Activated CD4-positive, CD25-positive, alpha-beta regulatory T cell treated with anti-CD3 and anti-CD28 coated beads, Interleukin-2, amount 50 U/mL, for 24 hours (primary cell): Measurements from ENCODE around the gene STX8.
"Not testable (repeated sequence)": the region's sequence is repeated elsewhere in the genome, so short reads cannot be mapped to it uniquely, and the experiment has no call there.

Experiments used
- ATAC-seq, 2 donors: fragments of 150-1000 bp; cut with Tn5 transposase; one replicate each; pipeline ENCODE4 v1.10.0; 2021; ENCODE audit warnings: mild to moderate bottlenecking in 1 of 2, moderate library complexity in 1 of 2

Gene STX8

GRCh38 chr17:9554715-9555114, 20.9 kb downstream of the STX8 start:
- ATAC-seq = not testable (repeated sequence)

DNA sequence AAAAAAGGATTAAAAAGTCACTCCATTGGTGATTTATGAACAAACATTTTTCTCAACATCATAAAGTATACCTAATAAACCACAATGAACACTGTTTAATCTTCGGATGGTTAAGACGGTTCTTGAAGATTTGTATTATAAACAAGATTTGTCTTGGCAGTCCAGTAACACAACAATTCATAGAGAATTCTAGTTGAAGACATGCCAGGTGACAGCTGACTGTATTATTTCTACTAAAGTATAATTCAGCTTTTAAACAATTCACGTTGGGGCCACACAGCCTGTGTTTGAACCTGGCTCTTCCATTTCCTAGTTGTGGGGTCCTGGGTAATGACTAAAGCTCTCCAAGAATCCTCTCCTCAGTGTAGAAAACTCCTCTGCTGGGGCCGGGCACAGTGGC, 22.0 kb downstream of the STX8 start:
- no peak for ATAC-seq

GRCh38 chr17:9553181-9553580, 22.4 kb downstream of the STX8 start:
- no peak for ATAC-seq

DNA sequence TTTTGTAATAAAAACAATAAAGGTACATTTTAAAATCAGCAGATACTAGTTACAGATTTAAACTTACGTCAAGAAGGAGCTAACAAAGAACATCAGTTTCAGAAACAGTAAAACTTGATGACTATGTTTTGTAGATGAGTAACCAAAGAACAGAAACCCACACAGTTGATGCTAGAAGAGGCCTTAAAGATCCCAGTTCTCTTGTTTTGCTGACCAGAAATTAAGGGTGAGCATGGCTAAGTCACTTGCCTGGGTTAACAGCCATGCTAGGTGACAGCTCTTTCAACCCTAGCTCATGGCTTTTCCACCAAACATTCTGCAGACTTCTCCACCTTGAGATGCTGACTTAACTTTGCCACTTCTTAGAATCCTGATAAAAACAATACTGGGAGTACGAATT, 26.4 kb downstream of the STX8 start:
- ATAC-seq = no peak

DNA sequence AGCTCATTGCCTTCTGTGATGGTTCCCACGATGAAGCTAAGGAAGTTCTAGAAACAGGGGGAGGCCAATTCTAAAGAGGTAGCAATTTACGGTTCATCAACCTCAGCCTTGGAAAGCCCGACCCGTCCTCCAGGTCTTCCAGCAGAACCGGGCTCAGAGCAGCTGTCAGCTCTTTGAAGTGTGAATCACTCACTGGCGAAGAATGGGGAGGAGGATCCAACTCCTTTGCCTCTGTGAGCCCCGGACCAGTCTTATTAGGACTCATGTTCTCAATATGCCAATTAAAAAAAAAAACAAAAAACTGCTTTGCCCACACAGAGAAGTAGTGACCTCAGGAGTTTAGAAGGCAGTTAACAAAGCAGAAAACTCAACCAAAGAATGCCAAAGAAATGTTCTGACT, 31.4 kb downstream of the STX8 start:
- ATAC-seq = no peak

- ATAC-seq = no peak
Measured at GRCh38 chr17:9541718-9542117, 33.9 kb downstream of the STX8 start.

DNA sequence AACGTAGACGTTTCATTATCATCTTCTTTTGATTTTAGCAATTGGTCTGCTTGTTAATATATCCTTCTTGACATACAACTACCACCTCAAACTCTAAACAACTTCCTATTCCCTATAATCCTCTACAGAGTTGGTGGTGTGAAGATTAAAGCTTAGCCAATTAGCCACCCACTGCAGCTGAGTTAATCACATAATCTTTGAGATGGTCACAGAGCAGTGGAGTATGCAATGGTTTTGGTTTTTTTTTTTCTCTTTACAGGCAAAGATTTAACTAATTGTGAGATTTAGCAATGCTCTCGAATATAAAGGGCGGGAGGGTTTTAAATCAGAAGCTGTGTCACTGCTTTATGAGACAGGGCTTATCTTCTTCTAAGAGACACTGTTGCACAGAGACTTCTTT, 37.0 kb downstream of the STX8 start:
- no peak for ATAC-seq

- ATAC-seq = no peak
Measured at GRCh38 chr17:9537177-9537776, 38.3 kb downstream of the STX8 start.

DNA sequence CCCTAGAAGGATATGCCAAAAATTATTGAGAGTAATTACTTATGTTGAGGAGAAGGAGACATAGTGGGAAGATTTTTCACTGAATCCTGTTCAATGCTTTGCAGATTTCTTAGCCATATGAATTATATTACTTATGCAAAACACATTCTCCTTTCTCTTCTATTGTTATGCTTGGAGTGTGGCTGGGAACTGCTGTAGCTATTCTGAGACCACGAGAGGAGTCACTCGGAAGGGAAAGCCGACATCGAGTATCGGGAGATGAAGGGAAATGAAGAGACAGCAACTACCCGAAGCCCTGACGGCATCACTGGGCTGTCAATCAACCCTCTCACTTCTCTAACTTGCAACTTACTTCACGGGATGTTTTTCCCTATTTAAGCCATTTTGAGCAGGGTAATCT, 39.6 kb downstream of the STX8 start:
- ATAC-seq = no peak

DNA sequence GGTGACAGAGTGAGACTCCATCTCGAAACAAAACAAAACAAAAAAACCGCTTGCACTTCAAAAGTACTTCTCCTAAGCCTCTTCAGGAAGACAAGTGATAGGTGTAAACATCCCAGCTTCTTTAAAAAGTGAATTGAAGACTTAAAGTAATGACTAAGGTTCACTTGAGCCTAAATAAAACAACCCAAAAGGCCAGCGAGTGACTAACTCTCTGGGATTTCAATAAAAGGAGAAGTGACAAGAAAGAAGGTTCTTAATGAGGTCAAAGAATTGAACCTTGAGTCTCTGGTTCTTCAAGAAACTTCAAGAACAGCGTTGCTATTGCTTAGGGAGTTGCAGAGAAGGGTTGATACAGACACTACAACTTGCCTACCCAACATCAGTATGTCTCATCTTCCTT, 42.2 kb downstream of the STX8 start:
- ATAC-seq = no peak

GRCh38 chr17:9532715-9533114, 42.9 kb downstream of the STX8 start:
- ATAC-seq = no peak

GRCh38 chr17:9531034-9531433, 44.6 kb downstream of the STX8 start:
- ATAC-seq = no peak

GRCh38 chr17:9529033-9529700, 46.5 kb downstream of the STX8 start:
- peak; percentile 88 to 89 for ATAC-seq

GRCh38 chr17:9527788-9528187, 47.8 kb downstream of the STX8 start:
- no peak for ATAC-seq

DNA sequence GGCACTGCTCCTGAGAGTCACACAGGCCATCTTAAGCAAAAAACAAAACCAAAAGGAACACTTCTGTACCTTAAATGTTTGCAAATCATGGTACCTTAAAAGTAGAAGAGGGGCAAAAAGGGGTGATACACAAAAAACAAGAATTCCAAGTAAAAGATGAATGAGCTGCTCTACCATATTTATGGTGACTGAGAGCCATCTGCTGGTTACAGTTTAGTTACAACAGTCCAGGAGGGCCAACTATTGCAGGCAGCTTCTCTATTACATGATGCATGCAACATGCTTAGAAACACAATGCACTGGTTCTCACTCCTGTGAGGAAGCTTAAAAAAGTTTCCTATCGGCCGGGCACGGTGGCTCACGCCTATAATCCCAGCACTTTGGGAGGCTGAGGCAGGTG, 53.5 kb downstream of the STX8 start:
- ATAC-seq = no peak

- ATAC-seq = no peak
Measured at GRCh38 chr17:9521062-9521461, 54.6 kb downstream of the STX8 start.

DNA sequence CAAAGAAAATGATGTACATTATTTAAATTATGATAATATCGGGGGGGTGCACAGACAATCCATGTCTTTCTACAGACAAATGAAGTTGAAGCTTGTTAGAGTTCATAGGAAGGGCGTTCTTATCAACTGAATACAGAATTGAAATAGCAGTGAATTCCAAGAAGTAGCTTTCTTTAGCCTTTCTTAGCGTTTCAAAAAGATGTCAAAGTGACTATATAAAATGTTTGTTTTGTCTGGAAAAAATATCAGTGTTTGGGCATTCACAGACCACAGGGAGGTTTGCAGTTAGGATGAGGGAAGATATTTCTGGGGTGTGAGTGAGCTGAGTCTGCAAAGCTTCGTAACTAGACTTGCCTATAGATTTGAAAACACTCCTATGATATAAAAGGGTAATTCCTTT, 55.0 kb downstream of the STX8 start:
- no peak for ATAC-seq

DNA sequence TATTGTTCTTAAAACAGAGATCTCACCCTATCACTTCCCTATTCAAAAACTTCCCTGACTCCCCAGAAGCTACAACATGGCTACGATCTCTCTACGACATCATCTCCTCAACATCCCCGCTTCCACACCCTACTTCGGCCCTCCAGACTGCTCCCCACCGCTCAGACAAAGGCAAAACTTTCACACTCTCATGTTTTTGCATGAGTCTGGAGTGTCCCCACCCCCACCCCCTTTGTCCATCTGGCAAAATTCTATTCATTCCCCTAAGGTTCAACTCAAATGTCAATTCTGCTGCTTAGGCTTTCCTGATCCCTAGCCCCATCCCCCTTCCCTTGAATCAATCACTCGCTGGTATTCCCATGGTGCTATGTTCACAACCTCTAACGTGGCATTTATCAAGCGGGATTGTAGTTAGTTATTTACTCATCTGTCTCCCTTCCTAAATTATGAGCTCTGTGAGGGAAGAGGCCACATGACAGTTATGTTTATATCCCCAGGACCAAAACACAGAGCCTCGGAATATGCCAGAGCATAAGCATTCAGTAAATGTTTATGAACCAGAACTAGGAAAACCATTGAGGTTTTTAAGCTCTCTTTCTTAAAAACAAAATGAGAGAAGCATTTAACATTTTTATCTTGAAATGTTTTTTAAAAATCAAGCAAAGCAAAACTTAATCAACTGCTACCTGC, 55.9 kb downstream of the STX8 start:
- no peak for ATAC-seq

DNA sequence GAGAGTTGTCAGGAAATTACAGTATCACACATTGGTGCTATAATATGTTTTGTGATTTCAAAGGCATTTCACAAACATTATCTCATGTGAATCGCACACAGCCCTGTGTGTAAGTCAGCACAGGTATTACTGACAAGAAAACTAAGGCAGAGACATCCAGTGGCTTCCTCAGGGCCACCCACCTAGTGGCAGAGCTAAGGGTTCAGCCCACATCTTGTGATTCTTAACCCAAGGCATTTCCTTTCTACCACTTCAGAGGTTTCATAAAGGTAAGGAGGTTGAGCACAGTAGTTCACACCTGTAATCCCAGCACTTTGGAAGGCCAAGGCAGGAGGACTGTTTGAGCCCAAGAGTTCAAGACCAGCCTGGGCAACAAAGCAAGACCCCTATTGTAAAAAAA, 58.2 kb downstream of the STX8 start:
- ATAC-seq = no peak

DNA sequence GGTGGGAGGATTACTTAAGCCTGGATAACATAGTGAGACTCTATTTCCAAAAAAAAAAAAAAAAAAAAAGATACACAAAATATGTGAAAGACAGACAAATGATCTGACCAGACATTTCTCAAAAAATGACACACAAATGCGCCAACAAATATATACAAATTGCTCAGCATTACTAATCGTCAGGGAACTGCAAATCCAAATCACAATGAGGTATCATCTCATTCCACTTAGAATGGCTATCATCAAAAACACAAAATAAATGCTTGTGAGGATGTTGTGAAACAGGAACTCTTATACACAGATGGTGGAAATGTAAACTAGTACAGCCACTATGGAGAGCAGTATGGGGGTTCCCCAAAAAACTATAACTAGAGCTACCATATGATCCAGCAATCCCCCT, 62.4 kb downstream of the STX8 start:
- no peak for ATAC-seq

GRCh38 chr17:9512323-9513168, 63.1 kb downstream of the STX8 start:
- no peak for ATAC-seq

GRCh38 chr17:9509236-9509816, 66.3 kb downstream of the STX8 start:
- no peak for ATAC-seq

- no peak for ATAC-seq
Measured at GRCh38 chr17:9499041-9499440, 76.6 kb downstream of the STX8 start.
